ENCODE data around the gene GNL1.
"Not testable (repeated sequence)": the region's sequence is repeated elsewhere in the genome, so short reads cannot be mapped to it uniquely, and the experiment has no call there.

GNL1 gene

DNA sequence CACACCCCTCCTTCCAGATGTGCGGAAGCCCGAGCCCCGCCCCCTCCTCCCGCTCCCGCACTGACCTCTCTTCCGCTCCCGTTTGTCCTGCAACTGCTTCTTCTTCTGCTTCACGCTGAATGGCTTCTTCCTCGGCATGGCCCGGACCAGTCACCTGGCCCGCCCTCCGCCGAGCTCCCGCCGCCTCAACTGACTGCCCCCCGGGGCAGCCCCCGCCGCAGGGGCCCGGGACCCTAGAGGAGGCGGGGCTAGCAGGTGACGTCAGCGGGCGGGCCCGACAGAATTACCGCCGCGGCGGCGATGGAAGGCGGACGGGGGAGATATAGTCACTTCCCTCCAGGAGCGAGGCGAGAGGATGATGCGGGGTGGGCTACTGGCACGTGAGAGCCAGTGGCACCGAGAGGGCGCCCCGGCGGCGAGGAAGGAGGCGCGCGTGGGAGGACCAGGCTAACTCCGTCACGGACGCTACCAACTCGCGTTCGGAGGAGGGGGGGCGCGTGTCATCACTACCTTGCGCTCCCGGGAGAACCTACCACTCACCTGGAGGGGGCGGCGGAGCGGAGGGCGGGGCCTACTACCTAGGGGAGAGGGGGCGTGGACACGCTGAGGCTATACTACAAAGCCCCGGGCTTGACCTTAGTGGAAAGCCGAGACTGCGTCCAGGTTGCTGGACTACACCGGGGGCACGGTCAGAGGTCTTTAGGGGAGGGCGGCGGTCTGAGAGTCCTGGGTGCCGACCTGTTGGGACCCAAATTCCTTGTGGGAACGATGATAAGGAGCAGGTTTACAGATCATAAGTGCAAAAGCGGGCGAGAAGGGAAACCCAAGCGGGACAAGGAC lies at the start of gene GNL1:
Gene GNL1, minus strand, starts transcription at position 424 of the 840 bp plus-strand sequence. Its CDS starts 286 bp downstream, at position 138.
- Mint-ChIP-seq H3K27ac (peak within 1 kb of the TSS; percentile 100), H3K9me3 (no peaks in the 10 kb centered on the region), H3K27me3 (no peaks in the 10 kb centered on the region), H3K4me1 (peaks cover 42% of the 10 kb centered on the region), H3K36me3 (peaks cover 43% of the 10 kb centered on the region), H3K4me3 (peak within 1 kb of the TSS; percentile 97)
- peak; percentile 99 for DNase-seq
- CTCF ChIA-PET = interaction anchor here (1.2 to 5.9 kb wide), 3 partner anchors 12 to 15 kb away, joined by 5 to 60 read pairs (median 10); partner anchors contain the start of gene ABCF1

GRCh38 chr6:30603961-30604360 lies 47.7 kb upstream of the GNL1 start:
- CTCF ChIA-PET = no interaction called here
- Mint-ChIP-seq H3K27me3 (no peaks in the 10 kb centered on the region), H3K27ac (peak overlapping the region; percentile 50), H3K4me3 (no peak overlapping the region), H3K36me3 (peaks cover 70% of the 10 kb centered on the region), H3K4me1 (peaks cover 40% of the 10 kb centered on the region), H3K9me3 (no peaks in the 10 kb centered on the region)
- DNase-seq = no peak

- no peak overlapping the region for H3K27ac Mint-ChIP-seq
- no peak for DNase-seq
- no peaks in the 10 kb centered on the region for H3K27me3 Mint-ChIP-seq
- no peaks in the 10 kb centered on the region for H3K9me3 Mint-ChIP-seq
- H3K4me1 Mint-ChIP-seq = peaks cover 33% of the 10 kb centered on the region
- no peak overlapping the region for H3K4me3 Mint-ChIP-seq
- CTCF ChIA-PET = interaction anchor here (1.3 kb wide), 1 partner anchor 18 kb away, joined by 5 read pairs; no protein-coding TSS in a partner anchor
- H3K36me3 Mint-ChIP-seq = peaks cover 62% of the 10 kb centered on the region
Measured at GRCh38 chr6:30601815-30602641, 45.7 kb upstream of the GNL1 start.

DNA sequence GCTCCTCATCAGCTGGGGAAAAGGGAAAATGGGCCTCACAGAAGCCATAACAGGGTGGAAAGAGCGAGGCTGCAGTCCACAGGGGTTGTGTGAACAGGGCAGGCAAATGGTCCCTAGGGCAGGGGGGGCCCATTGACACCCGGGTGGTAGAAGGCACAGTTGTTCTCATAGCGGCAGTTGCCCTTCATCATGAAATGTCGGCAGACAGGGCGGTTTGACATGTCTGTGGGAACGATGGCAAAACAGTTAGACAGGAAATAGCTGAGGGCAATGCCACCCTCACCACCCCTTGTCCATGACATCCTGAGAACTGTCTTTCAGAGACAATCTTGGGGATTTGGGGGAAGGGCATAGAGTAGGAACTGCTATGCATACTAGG lies 45.1 kb upstream of the GNL1 start:
- Mint-ChIP-seq H3K36me3 (peaks cover 57% of the 10 kb centered on the region), H3K27me3 (no peaks in the 10 kb centered on the region), H3K4me3 (no peak overlapping the region), H3K27ac (no peak overlapping the region), H3K4me1 (peaks cover 30% of the 10 kb centered on the region), H3K9me3 (no peaks in the 10 kb centered on the region)
- CTCF ChIA-PET = interaction anchor here (0.9 to 1.3 kb wide), 4 partner anchors 12 to 148 kb away, joined by 3 to 5 read pairs (median 4); no protein-coding TSS in a partner anchor
- no peak for DNase-seq

DNA sequence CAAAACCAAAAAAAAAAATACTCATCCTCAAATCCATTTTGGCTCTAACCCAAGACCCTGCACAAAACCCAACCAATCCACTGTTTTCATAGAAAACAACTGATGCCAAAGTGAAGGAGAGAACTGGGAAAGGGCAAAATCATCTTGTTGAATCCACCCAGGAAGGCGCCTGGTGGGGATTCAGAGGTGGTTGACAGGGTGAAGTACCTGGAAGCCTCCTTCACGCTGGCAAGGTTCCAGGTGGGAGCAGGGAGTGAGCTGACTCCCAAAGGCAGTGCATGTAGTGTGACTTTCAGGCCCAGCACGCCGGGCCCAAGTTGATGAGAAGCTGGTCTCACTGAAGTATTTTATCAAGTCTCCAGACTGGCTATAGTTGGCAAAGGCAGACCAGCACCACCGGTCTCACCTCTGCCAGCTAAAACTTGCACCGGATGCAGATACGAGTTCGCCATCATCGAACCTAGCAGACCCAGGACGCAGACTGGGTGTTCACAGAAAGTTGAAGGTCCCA lies 44.2 kb upstream of the GNL1 start:
- Mint-ChIP-seq H3K27ac (peak overlapping the region; percentile 33), H3K36me3 (peaks cover 51% of the 10 kb centered on the region), H3K27me3 (no peaks in the 10 kb centered on the region), H3K9me3 (no peaks in the 10 kb centered on the region), H3K4me1 (peaks cover 23% of the 10 kb centered on the region), H3K4me3 (no peak overlapping the region)
- no peak for DNase-seq
- CTCF ChIA-PET = interaction anchor here (0.9 to 1.9 kb wide), 8 partner anchors 10 to 147 kb away, joined by 3 to 7 read pairs (median 4); no protein-coding TSS in a partner anchor

DNA sequence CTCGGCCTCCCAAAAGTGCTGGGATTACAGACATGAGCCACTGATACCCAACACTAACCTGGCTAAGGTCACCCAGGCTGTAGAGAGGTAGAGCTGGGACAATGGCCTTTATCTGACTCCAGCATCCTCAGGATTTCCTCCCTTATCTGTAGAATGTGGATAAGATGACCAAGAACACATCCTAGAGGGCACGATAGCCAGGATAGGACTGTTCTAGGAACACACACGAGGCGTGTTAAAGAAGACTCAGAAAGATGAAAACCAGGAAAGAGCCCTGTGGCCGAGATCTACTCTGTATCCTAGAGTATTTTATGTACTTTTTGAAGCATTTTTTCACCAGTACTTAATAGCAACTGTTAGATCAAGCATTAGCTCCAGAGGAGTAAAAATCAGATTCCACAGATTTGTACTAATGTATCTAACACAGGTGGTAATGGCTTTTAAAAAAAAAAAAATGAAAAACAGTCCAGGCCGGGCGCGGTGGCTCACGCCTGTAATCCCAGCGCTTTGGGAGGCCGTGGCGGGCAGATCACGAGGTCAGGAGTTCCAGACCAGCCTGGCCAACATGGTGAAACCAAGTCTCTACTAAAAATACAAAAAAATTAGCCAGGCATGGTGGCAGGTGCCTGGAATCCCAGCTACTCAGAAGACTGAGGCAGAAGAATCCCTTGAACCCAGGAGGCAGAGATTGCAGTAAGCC lies 43.5 kb upstream of the GNL1 start:
- CTCF ChIA-PET = interaction anchor here (1.2 to 5.2 kb wide), 6 partner anchors 9 to 131 kb away, joined by 3 to 44 read pairs (median 5); no protein-coding TSS in a partner anchor
- H3K4me1 Mint-ChIP-seq = peaks cover 20% of the 10 kb centered on the region
- H3K36me3 Mint-ChIP-seq = peaks cover 49% of the 10 kb centered on the region
- no peaks in the 10 kb centered on the region for H3K27me3 Mint-ChIP-seq
- DNase-seq = no peak
- no peak overlapping the region for H3K27ac Mint-ChIP-seq
- no peaks in the 10 kb centered on the region for H3K9me3 Mint-ChIP-seq
- no peak overlapping the region for H3K4me3 Mint-ChIP-seq

GRCh38 chr6:30598912-30599624 lies 42.8 kb upstream of the GNL1 start:
- Mint-ChIP-seq H3K4me3 (no peak overlapping the region), H3K27ac (no peak overlapping the region), H3K36me3 (peaks cover 45% of the 10 kb centered on the region), H3K27me3 (no peaks in the 10 kb centered on the region), H3K4me1 (peaks cover 18% of the 10 kb centered on the region), H3K9me3 (no peaks in the 10 kb centered on the region)
- DNase-seq = no peak
- CTCF ChIA-PET = interaction anchor here (1.3 to 5.2 kb wide), 8 partner anchors 13 to 132 kb away, joined by 3 to 44 read pairs (median 24); no protein-coding TSS in a partner anchor

DNA sequence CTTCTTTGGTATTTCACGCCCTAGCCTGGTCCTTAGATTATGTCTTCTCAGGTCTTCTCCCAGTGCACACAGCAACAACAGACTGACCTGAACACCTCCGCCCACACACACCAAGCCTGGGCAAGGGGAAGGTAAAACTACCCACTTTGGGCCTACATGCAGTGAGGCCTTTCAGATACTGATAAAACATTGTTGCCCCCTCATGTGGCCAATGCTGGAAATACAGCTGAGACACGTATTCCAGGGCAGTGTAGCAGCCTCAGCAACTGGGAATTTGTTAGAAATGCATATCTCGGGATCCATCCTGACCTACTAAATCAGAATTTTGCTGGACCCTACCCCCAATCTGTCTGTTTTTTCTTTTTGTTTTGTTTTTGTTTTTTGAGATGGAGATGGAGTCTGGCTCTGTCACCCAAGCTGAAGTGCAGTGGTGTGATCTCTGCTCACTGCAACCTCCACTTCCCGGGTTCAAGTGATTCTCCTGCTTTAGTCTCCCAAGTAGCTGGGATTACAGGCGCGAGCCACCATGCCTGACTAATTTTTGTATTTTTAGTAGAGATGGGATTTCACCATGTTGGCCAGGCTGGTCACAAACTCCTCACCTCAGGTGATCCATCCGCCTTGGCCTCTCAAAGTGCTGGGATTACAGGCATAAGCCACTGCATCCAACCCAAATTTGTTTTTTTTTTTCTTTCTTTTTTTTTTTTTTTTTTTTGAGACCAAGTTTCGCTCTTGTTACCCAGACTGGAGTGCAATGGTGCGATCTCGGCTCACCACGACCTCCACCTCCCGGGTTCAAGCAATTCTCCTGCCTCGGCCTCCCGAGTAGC lies 41.2 kb upstream of the GNL1 start:
- H3K4me3 Mint-ChIP-seq, H3K9me3 Mint-ChIP-seq, H3K27me3 Mint-ChIP-seq, H3K4me1 Mint-ChIP-seq: not testable (repeated sequence)
- H3K27ac Mint-ChIP-seq = peak overlapping the region; percentile 67
- H3K36me3 Mint-ChIP-seq = peaks cover 33% of the 10 kb centered on the region
- peak; percentile 89 for DNase-seq
- CTCF ChIA-PET = interaction anchor here (0.8 to 5.2 kb wide), 30 partner anchors 10 to 147 kb away, joined by 3 to 44 read pairs (median 4); partner anchors contain the start of genes ABCF1, DHX16 and PRR3

GRCh38 chr6:30592287-30592686 lies 36.0 kb upstream of the GNL1 start:
- CTCF ChIA-PET = interaction anchor here (0.9 to 1.2 kb wide), 3 partner anchors 18 to 109 kb away, joined by 3 to 4 read pairs (median 3); no protein-coding TSS in a partner anchor
- Mint-ChIP-seq H3K4me1 (peaks cover 3% of the 10 kb centered on the region), H3K27me3 (no peaks in the 10 kb centered on the region), H3K9me3 (no peaks in the 10 kb centered on the region), H3K36me3 (peaks cover 45% of the 10 kb centered on the region), H3K27ac (no peak overlapping the region), H3K4me3 (no peak overlapping the region)
- no peak for DNase-seq

DNA sequence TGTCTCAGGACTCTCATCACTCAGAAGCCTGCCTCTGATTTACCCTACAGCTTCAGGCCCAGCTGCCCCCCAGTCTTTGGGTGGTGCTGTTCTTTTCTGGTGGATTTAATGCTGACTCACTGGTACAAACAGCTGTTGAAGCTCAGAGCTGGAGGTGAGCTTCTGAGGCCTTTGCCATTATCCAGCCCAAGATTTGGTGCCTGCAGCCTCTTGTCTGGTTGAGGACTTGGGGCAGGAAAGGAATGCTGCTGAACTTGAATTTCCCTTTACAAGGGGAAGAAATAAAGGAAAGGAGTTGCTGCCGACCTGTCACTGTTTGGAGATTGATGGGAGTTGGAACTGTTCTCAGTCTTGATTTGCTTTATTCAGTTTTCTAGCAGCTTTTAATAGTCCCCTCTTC lies 34.7 kb upstream of the GNL1 start:
- Mint-ChIP-seq H3K9me3 (no peaks in the 10 kb centered on the region), H3K4me1 (peaks cover 2% of the 10 kb centered on the region), H3K4me3 (no peak overlapping the region), H3K36me3 (peaks cover 50% of the 10 kb centered on the region), H3K27me3 (no peaks in the 10 kb centered on the region), H3K27ac (no peak overlapping the region)
- DNase-seq = no peak
- CTCF ChIA-PET = interaction anchor here (0.7 to 1.9 kb wide), 4 partner anchors 35 to 109 kb away, joined by 3 to 7 read pairs (median 5); no protein-coding TSS in a partner anchor

DNA sequence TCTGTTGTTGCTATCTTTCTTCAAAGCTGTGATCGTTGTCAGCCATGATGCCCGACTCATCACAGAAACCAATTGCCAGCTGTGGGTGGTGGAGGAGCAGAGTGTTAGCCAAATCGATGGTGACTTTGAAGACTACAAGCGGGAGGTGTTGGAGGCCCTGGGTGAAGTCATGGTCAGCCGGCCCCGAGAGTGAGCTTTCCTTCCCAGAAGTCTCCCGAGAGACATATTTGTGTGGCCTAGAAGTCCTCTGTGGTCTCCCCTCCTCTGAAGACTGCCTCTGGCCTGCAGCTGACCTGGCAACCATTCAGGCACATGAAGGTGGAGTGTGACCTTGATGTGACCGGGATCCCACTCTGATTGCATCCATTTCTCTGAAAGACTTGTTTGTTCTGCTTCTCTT lies 34.2 kb upstream of the GNL1 start:
- no peak overlapping the region for H3K4me3 Mint-ChIP-seq
- CTCF ChIA-PET = interaction anchor here (0.7 to 1.9 kb wide), 5 partner anchors 10 to 108 kb away, joined by 3 to 7 read pairs (median 5); no protein-coding TSS in a partner anchor
- DNase-seq = no peak
- H3K9me3 Mint-ChIP-seq = no peaks in the 10 kb centered on the region
- no peaks in the 10 kb centered on the region for H3K27me3 Mint-ChIP-seq
- H3K27ac Mint-ChIP-seq = no peak overlapping the region
- H3K36me3 Mint-ChIP-seq = peaks cover 52% of the 10 kb centered on the region
- H3K4me1 Mint-ChIP-seq = peaks cover 1% of the 10 kb centered on the region

- Mint-ChIP-seq H3K36me3 (peaks cover 54% of the 10 kb centered on the region), H3K27ac (no peak overlapping the region), H3K4me1 (no peaks in the 10 kb centered on the region)
Measured at GRCh38 chr6:30589754-30590358, 33.6 kb upstream of the GNL1 start.

More at GRCh38 chr6:30589754-30590358, 33.6 kb upstream of the GNL1 start:
- no peak for DNase-seq
- CTCF ChIA-PET = interaction anchor here (0.7 to 1.9 kb wide), 5 partner anchors 10 to 108 kb away, joined by 3 to 7 read pairs (median 5); no protein-coding TSS in a partner anchor
- Mint-ChIP-seq H3K4me3 (no peak overlapping the region), H3K27me3 (no peaks in the 10 kb centered on the region), H3K9me3 (no peaks in the 10 kb centered on the region)

Measured in activated naive CD4-positive, alpha-beta T cell treated with anti-CD3 and anti-CD28 coated beads, Interleukin-2, amount 10 ng/mL, durations not matched to agents 7 days and 5 days (primary cell).